Left hindlimb (tissue), 1 donor: Measurements from ENCODE around the gene RAD50.
A peak's percentile ranks its signal among the peaks of the same experiment; 100 is the strongest.

Source experiments
- DNase-seq: peaks from one replicate; pipeline ENCODE4 v3.0.0-alpha.2; 2018

RAD50 gene

GRCh38 chr5:132662925-132663770, 106.4 kb downstream of the RAD50 start:
- DNase-seq, result no peak

GRCh38 chr5:132663771-132664695, 107.3 kb downstream of the RAD50 start:
- peak; percentile 56 for DNase-seq

- no peak for DNase-seq
Measured at GRCh38 chr5:132664696-132665209, 108.0 kb downstream of the RAD50 start.

- no peak for DNase-seq
Measured at GRCh38 chr5:132665574-132666080, 108.8 kb downstream of the RAD50 start.

GRCh38 chr5:132666310-132667123, 109.7 kb downstream of the RAD50 start:
- no peak for DNase-seq

- no peak for DNase-seq
Measured at GRCh38 chr5:132667309-132667708, 110.5 kb downstream of the RAD50 start.

- no peak for DNase-seq
Measured at GRCh38 chr5:132667761-132668705, 111.3 kb downstream of the RAD50 start.

GRCh38 chr5:132668706-132669454, 112.1 kb downstream of the RAD50 start:
- no peak for DNase-seq

GRCh38 chr5:132669455-132669820, 112.7 kb downstream of the RAD50 start:
- no peak for DNase-seq

GRCh38 chr5:132669966-132670882, 113.4 kb downstream of the RAD50 start:
- DNase-seq, result no peak

GRCh38 chr5:132671000-132671399, 114.2 kb downstream of the RAD50 start:
- no peak for DNase-seq

GRCh38 chr5:132673488-132673887, 116.7 kb downstream of the RAD50 start:
- DNase-seq, result no peak

- DNase-seq, result no peak
Measured at GRCh38 chr5:132673939-132674630, 117.3 kb downstream of the RAD50 start, which contains the start of gene IL4. IL4 (plus strand) TSS chr5:132673989; CDS start chr5:132674051, 62 bp downstream.

GRCh38 chr5:132674671-132675506, 118.1 kb downstream of the RAD50 start:
- no peak for DNase-seq

- DNase-seq, result no peak
Measured at GRCh38 chr5:132675936-132676689, 119.3 kb downstream of the RAD50 start.

- no peak for DNase-seq
Measured at GRCh38 chr5:132677191-132677590, 120.4 kb downstream of the RAD50 start.
